Measurements from ENCODE around the gene EZR.

DNA sequence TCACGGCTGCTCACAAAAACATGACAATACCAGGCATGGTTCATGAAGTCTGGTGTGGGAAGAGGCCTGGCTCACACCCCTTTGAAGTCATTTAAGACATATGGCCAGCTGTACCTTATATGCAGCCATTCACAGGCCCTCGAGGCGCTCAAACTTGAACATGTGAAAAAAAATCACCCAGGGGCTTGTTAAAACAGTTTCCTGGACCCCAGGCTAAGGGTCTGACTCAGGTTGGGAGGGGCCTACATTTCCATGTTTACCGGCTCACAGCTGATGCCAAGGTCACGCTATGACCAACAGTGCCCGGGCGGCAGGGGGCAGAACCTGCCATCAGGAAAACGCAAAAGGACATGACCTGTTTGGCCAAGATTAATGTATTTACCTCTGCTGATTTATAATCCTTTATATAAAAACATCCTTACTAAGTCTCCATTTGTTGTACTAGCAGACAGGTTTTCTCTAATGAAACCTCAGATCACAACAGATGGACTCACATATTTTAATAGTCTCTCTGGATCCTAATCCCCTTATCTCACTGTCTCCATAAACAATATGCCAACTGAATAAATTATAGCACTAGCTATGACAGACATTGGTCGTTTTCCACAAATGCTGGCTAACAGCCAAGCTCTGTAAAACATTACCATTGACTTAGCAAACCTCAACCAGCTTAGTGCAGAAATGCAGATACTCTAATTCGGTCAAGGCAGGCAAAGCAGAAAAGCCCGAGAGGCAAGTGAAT, 19.9 kb downstream of the EZR start:
- TF ChIP-seq EZH2 (IDR thresholded peaks at IDR 0.05) (no peak), POLR2AphosphoS5 (IDR thresholded peaks at IDR 0.05; ENCODE audit: borderline replicate concordance, low read depth, low read length) (peak; percentile 48; the same call in 1 of the 2 replicates)

All from SK-N-MC (cell line).